WTC11 (cell line): ENCODE data around the gene PHF13. TPM values are rescaled to one million over a fixed set of nuclear protein-coding genes. Genes with fewer than 3 reads are reported as not detected.

Source experiments
- ATAC-seq: fragments of 200-7000 bp; cut with Tn5 transposase; 2 replicates; pipeline ENCODE4 v1.10.0; 2021; ENCODE audit warnings: mild to moderate bottlenecking, moderate library complexity
- CTCF ChIA-PET: fragments of 300-600 bp; sonication (Branson Sonifier 250); formaldehyde crosslinking; loops from one replicate; lab custom pipeline; 2021; ENCODE audit warnings: antibody characterized with exemption; lab: Charles Lee
- POLR2A ChIA-PET: fragments of 350-600 bp; sonication (Branson Sonifier 250); formaldehyde crosslinking; loops from one replicate; lab custom pipeline; 2021; ENCODE audit warnings: antibody characterized with exemption; lab: Charles Lee
- DNase-seq: peaks from one replicate; pipeline ENCODE4 v3.0.0; 2021; ENCODE audit warnings: low spot score
- H3K27ac Mint-ChIP-seq: 2 replicates; pipeline ENCODE4 v1.8.0; 2021; ENCODE audit warnings: mixed read lengths
- H3K27me3 Mint-ChIP-seq: 2 replicates; pipeline ENCODE4 v1.8.0; 2021; ENCODE audit warnings: low read depth, mild to moderate bottlenecking, moderate library complexity, mixed read lengths
- H3K36me3 Mint-ChIP-seq: 2 replicates; pipeline ENCODE4 v1.8.0; 2021; ENCODE audit warnings: mixed read lengths
- H3K4me1 Mint-ChIP-seq: 2 replicates; pipeline ENCODE4 v1.8.0; 2022; ENCODE audit warnings: mixed read lengths
- H3K4me3 Mint-ChIP-seq: 2 replicates; pipeline ENCODE4 v1.8.0; 2021; ENCODE audit warnings: mild to moderate bottlenecking, moderate library complexity, mixed read lengths
- H3K9me3 Mint-ChIP-seq: 2 replicates; pipeline ENCODE4 v1.8.0; 2021; ENCODE audit warnings: mixed read lengths
- EMX1 ChIP-seq: fragments of 250-450 bp; sonication (Bioruptor Pico); IDR thresholded peaks from 2 replicates; pipeline ENCODE4 v1.8.0; 2021; ENCODE audit warnings: mild to moderate bottlenecking
- ESRRA ChIP-seq: sonication (generic); formaldehyde crosslinking; IDR thresholded peaks from 2 replicates; pipeline ENCODE4 v1.8.1; 2022; ENCODE audit warnings: mild to moderate bottlenecking, missing genetic modification reagents, borderline replicate concordance
- JUN ChIP-seq: sonication (generic); formaldehyde crosslinking; IDR thresholded peaks from 2 replicates; pipeline ENCODE4 v1.8.0; 2023; ENCODE audit warnings: mild to moderate bottlenecking, missing genetic modification reagents
- KAT7 ChIP-seq: sonication (generic); formaldehyde crosslinking; IDR thresholded peaks from 2 replicates; pipeline ENCODE4 v1.8.1; 2023; ENCODE audit warnings: missing genetic modification reagents, mild to moderate bottlenecking, borderline replicate concordance
- NR1H2 ChIP-seq: sonication (generic); formaldehyde crosslinking; IDR thresholded peaks from 2 replicates; pipeline ENCODE4 v1.9.0; 2021; ENCODE audit warnings: mild to moderate bottlenecking, moderate library complexity, missing genetic modification reagents
- NR3C1 ChIP-seq: sonication (generic); formaldehyde crosslinking; conservative IDR thresholded peaks from 2 replicates; pipeline ENCODE4 v1.8.1; 2023; ENCODE audit warnings: low read depth, mild to moderate bottlenecking, missing genetic modification reagents
- RELA ChIP-seq: sonication (generic); formaldehyde crosslinking; IDR thresholded peaks from 2 replicates; pipeline ENCODE4 v1.8.1; 2022; ENCODE audit warnings: missing genetic modification reagents, mild to moderate bottlenecking, borderline replicate concordance
- TCF7 ChIP-seq: sonication (generic); formaldehyde crosslinking; IDR thresholded peaks from 2 replicates; pipeline ENCODE4 v1.8.0; 2022; ENCODE audit warnings: mild to moderate bottlenecking, low read depth, missing genetic modification reagents, moderate library complexity
- ZNF121 ChIP-seq: sonication (generic); formaldehyde crosslinking; IDR thresholded peaks from 2 replicates; pipeline ENCODE4 v1.8.0; 2023; ENCODE audit warnings: missing genetic modification reagents
- ZNF281 ChIP-seq: sonication (generic); formaldehyde crosslinking; IDR thresholded peaks from 2 replicates; pipeline ENCODE4 v1.8.0; 2023; ENCODE audit warnings: mild to moderate bottlenecking, missing genetic modification reagents
- ZNF532 ChIP-seq: fragments of 250-450 bp; sonication (Bioruptor Pico); IDR thresholded peaks from 2 replicates; pipeline ENCODE4 v1.9.0; 2021; ENCODE audit warnings: mild to moderate bottlenecking, borderline replicate concordance
- total RNA-seq: library from RNA; stranded (reverse); gene quantifications from 3 replicates; pipeline ENCODE4 v1.2.3, GENCODE V29; 2021
- TF ChIP-seq, protein P1 (sequence below): sonication (generic); formaldehyde crosslinking; IDR thresholded peaks from 2 replicates; pipeline ENCODE4 v1.8.1; 2023; ENCODE audit warnings: mild to moderate bottlenecking, moderate library complexity, missing genetic modification reagents
- TF ChIP-seq, protein P2 (sequence below): fragments of 250-450 bp; sonication (Bioruptor Pico); IDR thresholded peaks from 2 replicates; pipeline ENCODE4 v2.1.2; 2022; ENCODE audit warnings: mild to moderate bottlenecking, moderate library complexity
- TF ChIP-seq, protein P3 (sequence below): fragments of 200-600 bp; IDR thresholded peaks from 2 replicates; pipeline ENCODE4 v1.8.0; 2022; ENCODE audit warnings: antibody characterized with exemption
- TF ChIP-seq, protein P4 (sequence below): sonication (generic); formaldehyde crosslinking; IDR thresholded peaks from 2 replicates; pipeline ENCODE4 v1.8.0; 2022; ENCODE audit warnings: mild to moderate bottlenecking, missing genetic modification reagents

The PHF13 gene
- total RNA-seq, 1 experiment from 2014 or later = 39.6 TPM

GRCh38 chr1:6631058-6631457, 17.5 kb downstream of the PHF13 start:
- peaks cover 46% of the 10 kb centered on the region for H3K36me3 Mint-ChIP-seq
- CTCF ChIA-PET = interaction anchor here (0.7 to 2.1 kb wide), 4 partner anchors 14 to 384 kb away, joined by 3 to 12 read pairs (median 4); no protein-coding TSS in a partner anchor
- DNase-seq = no peak
- TF ChIP-seq ZNF532 = no peak
- no peak for TF ChIP-seq RELA (CRISPR knock-in tag)
- TF ChIP-seq, protein P1, sequence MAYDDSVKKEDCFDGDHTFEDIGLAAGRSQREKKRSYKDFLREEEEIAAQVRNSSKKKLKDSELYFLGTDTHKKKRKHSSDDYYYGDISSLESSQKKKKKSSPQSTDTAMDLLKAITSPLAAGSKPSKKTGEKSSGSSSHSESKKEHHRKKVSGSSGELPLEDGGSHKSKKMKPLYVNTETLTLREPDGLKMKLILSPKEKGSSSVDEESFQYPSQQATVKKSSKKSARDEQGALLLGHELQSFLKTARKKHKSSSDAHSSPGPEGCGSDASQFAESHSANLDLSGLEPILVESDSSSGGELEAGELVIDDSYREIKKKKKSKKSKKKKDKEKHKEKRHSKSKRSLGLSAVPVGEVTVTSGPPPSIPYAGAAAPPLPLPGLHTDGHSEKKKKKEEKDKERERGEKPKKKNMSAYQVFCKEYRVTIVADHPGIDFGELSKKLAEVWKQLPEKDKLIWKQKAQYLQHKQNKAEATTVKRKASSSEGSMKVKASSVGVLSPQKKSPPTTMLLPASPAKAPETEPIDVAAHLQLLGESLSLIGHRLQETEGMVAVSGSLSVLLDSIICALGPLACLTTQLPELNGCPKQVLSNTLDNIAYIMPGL (CRISPR knock-in tag) = no peak
- no peak for TF ChIP-seq NR1H2 (CRISPR knock-in tag)
- TF ChIP-seq KAT7 (CRISPR knock-in tag) = no peak
- TF ChIP-seq TCF7 (CRISPR knock-in tag) = no peak
- TF ChIP-seq, protein P2, sequence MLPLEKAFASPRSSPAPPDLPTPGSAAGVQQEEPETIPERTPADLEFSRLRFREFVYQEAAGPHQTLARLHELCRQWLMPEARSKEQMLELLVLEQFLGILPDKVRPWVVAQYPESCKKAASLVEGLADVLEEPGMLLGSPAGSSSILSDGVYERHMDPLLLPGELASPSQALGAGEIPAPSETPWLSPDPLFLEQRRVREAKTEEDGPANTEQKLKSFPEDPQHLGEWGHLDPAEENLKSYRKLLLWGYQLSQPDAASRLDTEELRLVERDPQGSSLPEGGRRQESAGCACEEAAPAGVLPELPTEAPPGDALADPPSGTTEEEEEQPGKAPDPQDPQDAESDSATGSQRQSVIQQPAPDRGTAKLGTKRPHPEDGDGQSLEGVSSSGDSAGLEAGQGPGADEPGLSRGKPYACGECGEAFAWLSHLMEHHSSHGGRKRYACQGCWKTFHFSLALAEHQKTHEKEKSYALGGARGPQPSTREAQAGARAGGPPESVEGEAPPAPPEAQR (CRISPR knock-in tag) = no peak
- TF ChIP-seq ZNF281 (CRISPR knock-in tag) = no peak
- TF ChIP-seq, protein P3, sequence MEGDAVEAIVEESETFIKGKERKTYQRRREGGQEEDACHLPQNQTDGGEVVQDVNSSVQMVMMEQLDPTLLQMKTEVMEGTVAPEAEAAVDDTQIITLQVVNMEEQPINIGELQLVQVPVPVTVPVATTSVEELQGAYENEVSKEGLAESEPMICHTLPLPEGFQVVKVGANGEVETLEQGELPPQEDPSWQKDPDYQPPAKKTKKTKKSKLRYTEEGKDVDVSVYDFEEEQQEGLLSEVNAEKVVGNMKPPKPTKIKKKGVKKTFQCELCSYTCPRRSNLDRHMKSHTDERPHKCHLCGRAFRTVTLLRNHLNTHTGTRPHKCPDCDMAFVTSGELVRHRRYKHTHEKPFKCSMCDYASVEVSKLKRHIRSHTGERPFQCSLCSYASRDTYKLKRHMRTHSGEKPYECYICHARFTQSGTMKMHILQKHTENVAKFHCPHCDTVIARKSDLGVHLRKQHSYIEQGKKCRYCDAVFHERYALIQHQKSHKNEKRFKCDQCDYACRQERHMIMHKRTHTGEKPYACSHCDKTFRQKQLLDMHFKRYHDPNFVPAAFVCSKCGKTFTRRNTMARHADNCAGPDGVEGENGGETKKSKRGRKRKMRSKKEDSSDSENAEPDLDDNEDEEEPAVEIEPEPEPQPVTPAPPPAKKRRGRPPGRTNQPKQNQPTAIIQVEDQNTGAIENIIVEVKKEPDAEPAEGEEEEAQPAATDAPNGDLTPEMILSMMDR = no peak
- no peak for TF ChIP-seq ZNF121 (CRISPR knock-in tag)
- TF ChIP-seq, protein P4, sequence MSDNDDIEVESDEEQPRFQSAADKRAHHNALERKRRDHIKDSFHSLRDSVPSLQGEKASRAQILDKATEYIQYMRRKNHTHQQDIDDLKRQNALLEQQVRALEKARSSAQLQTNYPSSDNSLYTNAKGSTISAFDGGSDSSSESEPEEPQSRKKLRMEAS (CRISPR knock-in tag) = no peak
- TF ChIP-seq EMX1 (CRISPR knock-in tag) = no peak
- no peak for TF ChIP-seq ESRRA (CRISPR knock-in tag)
- TF ChIP-seq NR3C1 (CRISPR knock-in tag) = no peak
- no peak for TF ChIP-seq JUN (CRISPR knock-in tag)
- TF ChIP-seq, all 79 proteins: peak for 0
- no peaks in the 10 kb centered on the region for H3K27me3 Mint-ChIP-seq
- no peak for ATAC-seq
- H3K9me3 Mint-ChIP-seq = no peaks in the 10 kb centered on the region
- POLR2A ChIA-PET = no interaction called here
- H3K27ac Mint-ChIP-seq = no peak overlapping the region
- H3K4me3 Mint-ChIP-seq = no peak overlapping the region
- peaks cover 6% of the 10 kb centered on the region for H3K4me1 Mint-ChIP-seq
